Ovary (tissue), 9 donors: ENCODE results near the gene CFLAR. TPM values are rescaled to one million over a fixed set of nuclear protein-coding genes. Genes with fewer than 3 reads are reported as not detected.

Experiments
- DNase-seq, 5 donors: peaks; one replicate each; pipeline ENCODE4 v3.0.0-alpha.2; 2019 to 2020
- H3K27ac ChIP-seq, 2 donors: fragments of 200-600 bp; one replicate each; pipeline versions ENCODE4 v1.5.1 to v1.8.0; 2019 to 2022
- H3K27me3 ChIP-seq: fragments of 200-600 bp; one replicate; pipeline ENCODE4 v1.8.0; 2022
- H3K36me3 ChIP-seq: fragments of 200-600 bp; sonication (generic); one replicate; pipeline ENCODE4 v1.5.1; 2019
- H3K4me1 ChIP-seq: one replicate; pipeline ENCODE4 v1.8.1; 2013; ENCODE audit warnings: mild to moderate bottlenecking, moderate library complexity; ENCODE audit not compliant: insufficient read depth
- H3K4me3 ChIP-seq: fragments of 200-600 bp; sonication (generic); one replicate; pipeline ENCODE4 v1.5.1; 2017
- H3K9me3 ChIP-seq, 2 donors: fragments of 200-600 bp in 1 of 2; sonication (generic) in 1 of 2; one replicate each; pipeline versions ENCODE4 v1.5.1 to v1.8.1; 2013 to 2019; ENCODE audit warnings: mild to moderate bottlenecking in 1 of 2, moderate library complexity in 1 of 2
- CTCF ChIP-seq, 3 donors: fragments of 450-650 bp in 2 of 3; fragments of 200-600 bp in 1 of 3; IDR thresholded peaks; one replicate each; pipeline versions ENCODE4 v1.5.1 to v1.8.0; 2016 to 2022; ENCODE audit warnings: antibody characterized with exemption in 3 of 3, mild to moderate bottlenecking in 1 of 3
- EP300 ChIP-seq: sonication (generic); formaldehyde crosslinking; IDR thresholded peaks from one replicate; pipeline ENCODE4 v1.6.1; 2017; ENCODE audit warnings: antibody characterized with exemption
- POLR2A ChIP-seq: fragments of 450-650 bp; IDR thresholded peaks from one replicate; pipeline ENCODE4 v1.6.1; 2017; ENCODE audit warnings: antibody characterized with exemption, mild to moderate bottlenecking, moderate library complexity
- WGBS, 3 donors: extraction: QIAGEN DNeasy Blood & Tissue Kit in 1 of 3; methylation state at CpG; one replicate each; pipeline versions ENCODE4 v1.1.5 to v1.1.7; 2013 to 2017; 5-methylcytosine and 5-hydroxymethylcytosine counted together
- intact Hi-C, 4 donors: fragments of 100-400 bp; cut with DNase I; formaldehyde crosslinking; loops; one replicate each; pipeline versions ENCODE4 v1.11.0 to v1.15.1; 2022 to 2023
- polyA plus RNA-seq, 2 donors: library from polyadenylated mRNA; stranded (reverse); fragments of 200-250 nt in 1 of 2; fragments of 350-450 nt in 1 of 2; fragmentation: Illumina TruSeq in 1 of 2; extraction: RNeasy Lipid Tissue Mini Kit (QIAGEN cat#74804) in 1 of 2; gene quantifications; one replicate each; pipeline ENCODE4 v1.2.3, GENCODE V29; 2013 to 2014
- total RNA-seq, 7 donors: library from RNA; depleted of rRNA in 2 of 7; stranded (reverse); fragments of >200 nt in 2 of 7; fragmentation: NEBNext Ultra II Directional in 3 of 7; extraction: Animal tissue kit (Norgen Biotek cat#: 25700) in 3 of 7; gene quantifications; one replicate each; pipeline versions ENCODE4 v1.1.0 to v1.2.4, GENCODE V29; 2016 to 2023
- donor health status: DM: no; HTN: no; CAD: no; lungs with moderate emphysema.
- donor health status: DM: no; HTN: no; CAD: no.
- donor health status: Bipolar disorder and iron deficiency.
- donor health status: DM: yes; HTN: yes; CAD: no.
- donor health status: DM: no; HTN: no; CAD: no.
- donor health status: DM: yes; HTN: yes; CAD: no.

CFLAR gene
- total and polyA plus RNA-seq, 9 donors, result 26.7 to 111 (median 67.9) TPM

DNA sequence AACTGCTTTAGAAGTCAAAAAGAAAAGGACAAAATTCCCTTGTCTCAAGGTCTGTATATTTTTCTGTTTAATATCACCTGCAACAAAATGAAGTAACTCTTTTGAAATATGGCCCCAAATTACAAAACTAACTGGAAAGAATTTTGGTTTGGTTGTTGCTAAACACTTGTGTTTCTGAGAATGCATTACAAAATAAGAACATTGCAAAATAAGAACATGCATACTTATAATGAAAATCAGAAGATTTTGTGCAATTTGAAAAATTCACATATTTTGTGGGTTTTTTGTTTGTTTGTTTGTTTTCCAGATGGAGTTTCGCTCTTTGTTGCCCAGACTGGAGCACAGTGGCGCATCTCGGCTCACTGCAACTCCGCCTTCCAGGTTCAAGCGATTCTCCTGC is 22.4 kb upstream of the CFLAR start:
- Histone ChIP-seq H3K4me3 (no peak overlapping the region), H3K4me1 (no peaks in the 10 kb centered on the region), H3K36me3 (no peaks in the 10 kb centered on the region), H3K27me3 (no peaks in the 10 kb centered on the region), H3K27ac (no peak overlapping the region), H3K9me3 (no peaks in the 10 kb centered on the region)
- intact Hi-C loops, result no loop called here
- TF ChIP-seq POLR2A (no peak), CTCF (IDR thresholded peaks at IDR 0.05) (no peak), EP300 (no peak)
- no peak for DNase-seq
- 97 to 99% (median 98%) methylated on average over 5 of the region's 5 CpGs for WGBS, 3 donors

- no peak for DNase-seq
- Histone ChIP-seq H3K4me1 (no peaks in the 10 kb centered on the region), H3K9me3 (no peaks in the 10 kb centered on the region), H3K27ac (no peak overlapping the region), H3K36me3 (no peaks in the 10 kb centered on the region), H3K4me3 (no peak overlapping the region), H3K27me3 (no peaks in the 10 kb centered on the region)
- TF ChIP-seq POLR2A (no peak), CTCF (IDR thresholded peaks at IDR 0.05) (no peak), EP300 (no peak)
- WGBS, 3 donors, result 94 to 98% (median 95%) methylated on average over 3 of the region's 3 CpGs
- intact Hi-C loops, result no loop called here
Measured at GRCh38 chr2:201100497-201100896, 15.5 kb upstream of the CFLAR start.

DNA sequence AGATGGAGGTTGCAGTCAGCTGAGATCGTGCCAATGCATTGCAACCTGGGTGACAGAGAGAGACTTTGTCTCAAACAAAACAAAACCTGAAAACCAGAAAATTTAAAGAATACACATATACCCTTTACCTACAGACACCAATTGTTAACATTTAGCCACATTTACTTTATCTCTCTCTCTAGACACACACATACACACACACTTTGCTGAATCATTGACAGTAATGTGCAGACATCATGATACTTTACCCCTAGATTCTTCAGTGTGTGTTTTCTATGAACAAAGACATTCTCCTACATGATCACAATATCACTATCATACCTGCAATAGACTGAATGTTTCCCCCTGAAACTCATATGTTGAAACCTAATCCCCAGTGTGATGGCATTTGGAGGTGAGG is 10.2 kb upstream of the CFLAR start:
- H3K27me3 ChIP-seq, result no peaks in the 10 kb centered on the region
- DNase-seq, result no peak
- H3K27ac ChIP-seq, result no peak overlapping the region
- no peak overlapping the region for H3K4me3 ChIP-seq
- no peaks in the 10 kb centered on the region for H3K4me1 ChIP-seq
- H3K9me3 ChIP-seq, result no peaks in the 10 kb centered on the region
- intact Hi-C loops, result no loop called here
- no peaks in the 10 kb centered on the region for H3K36me3 ChIP-seq
- 94 to 98% (median 96%) methylated on average over 1 of the region's 1 CpG for WGBS, 3 donors
- no peak for TF ChIP-seq EP300
- TF ChIP-seq POLR2A, result no peak
- TF ChIP-seq CTCF (IDR thresholded peaks at IDR 0.05), result no peak

- intact Hi-C loops, result no loop called here
- TF ChIP-seq EP300, result no peak
- no peak for DNase-seq
- Histone ChIP-seq H3K4me3 (no peak overlapping the region), H3K4me1 (no peaks in the 10 kb centered on the region), H3K27me3 (no peaks in the 10 kb centered on the region), H3K27ac (no peak overlapping the region), H3K36me3 (no peaks in the 10 kb centered on the region), H3K9me3 (no peaks in the 10 kb centered on the region)
- 95 to 99% (median 96%) methylated on average over 2 of the region's 2 CpGs for WGBS, 3 donors
Measured at GRCh38 chr2:201107624-201108023, 8.3 kb upstream of the CFLAR start.

DNA sequence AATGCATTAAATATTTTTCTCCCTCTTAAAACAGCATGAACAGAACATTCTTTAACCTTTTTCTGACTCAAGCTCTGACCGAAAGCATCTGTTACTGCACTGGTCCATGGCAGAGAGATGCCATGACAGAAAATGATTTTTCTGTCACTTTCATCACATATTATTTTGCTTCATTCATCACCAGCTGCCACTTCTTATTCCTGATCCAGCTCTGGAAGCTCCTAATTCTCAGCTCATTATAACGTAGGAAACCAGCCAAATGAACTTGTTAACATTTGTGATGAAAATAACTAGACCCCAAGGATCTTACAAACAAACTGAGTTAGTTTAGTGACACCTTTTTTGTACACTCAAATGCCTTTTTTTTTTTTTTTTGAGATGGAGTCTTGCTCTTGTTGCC is 7.6 kb upstream of the CFLAR start:
- TF ChIP-seq CTCF (IDR thresholded peaks at IDR 0.05), result no peak
- no peak for TF ChIP-seq EP300
- TF ChIP-seq POLR2A, result no peak
- intact Hi-C loops, result no loop called here
- no peak overlapping the region for H3K27ac ChIP-seq
- no peaks in the 10 kb centered on the region for H3K36me3 ChIP-seq
- 77 to 84% (median 78%) methylated on average over 2 of the region's 2 CpGs for whole genome bisulfite sequencing, 3 donors
- H3K27me3 ChIP-seq, result no peaks in the 10 kb centered on the region
- no peaks in the 10 kb centered on the region for H3K4me1 ChIP-seq
- DNase-seq, result no peak
- no peak overlapping the region for H3K4me3 ChIP-seq
- no peaks in the 10 kb centered on the region for H3K9me3 ChIP-seq
